HEK293 (cell line): ENCODE results near the gene ZNF674.

Experiments
- CTCF ChIA-PET: fragments of 350-600 bp; formaldehyde crosslinking; extraction: SDS; loops from one replicate; lab custom pipeline; 2021; ENCODE audit warnings: antibody characterized with exemption; lab: Yijun Ruan, JAX
- POLR2A ChIA-PET: fragments of 300-600 bp; formaldehyde crosslinking; extraction: SDS; loops from one replicate; lab custom pipeline; 2020; ENCODE audit warnings: antibody characterized with exemption, inconsistent platforms; lab: Yijun Ruan, JAX
- H3K27ac ChIP-seq: fragments of 200-500 bp; sonication (Bioruptor generic); 2 replicates; pipeline ENCODE4 v1.5.1; 2014; ENCODE audit warnings: low read depth, low read length, control low read depth, inconsistent platforms; ENCODE audit errors: extremely low read depth
- H3K36me3 ChIP-seq, 2 experiments: fragments of 200-500 bp in 1 of 2; sonication (Bioruptor generic) in 1 of 2; 1 replicate in 1 of 2; 2 replicates in 1 of 2; pipeline ENCODE4 v1.5.1; 2014 to 2017; ENCODE audit warnings: inconsistent platforms in 2 of 2, low read length in 2 of 2; ENCODE audit not compliant: control insufficient read depth in 2 of 2, insufficient read depth in 1 of 2
- H3K4me1 ChIP-seq: fragments of 200-500 bp; sonication (Bioruptor generic); 2 replicates; pipeline ENCODE4 v1.5.1; 2014; ENCODE audit warnings: mild to moderate bottlenecking, low read length, inconsistent platforms; ENCODE audit not compliant: control insufficient read depth, insufficient read depth
- H3K4me3 ChIP-seq: 2 replicates; pipeline ENCODE4 v1.5.1; 2011; ENCODE audit warnings: low read depth, mild to moderate bottlenecking, control low read depth, low read length, moderate library complexity
- H3K9me3 ChIP-seq: fragments of 200-500 bp; sonication (Bioruptor generic); 2 replicates; pipeline ENCODE4 v1.5.1; 2014; ENCODE audit warnings: low read depth, low read length, inconsistent platforms; ENCODE audit not compliant: control insufficient read depth, insufficient read depth
- AEBP2 ChIP-seq: fragments of 450-650 bp; formaldehyde crosslinking; IDR thresholded peaks from 2 replicates; pipeline ENCODE4 v1.5.1; 2016; ENCODE audit warnings: missing biosample characterization, missing genetic modification characterization, borderline replicate concordance
- ELK4 ChIP-seq: IDR thresholded peaks from 2 replicates; pipeline ENCODE4 v1.6.1; 2011; ENCODE audit warnings: mild to moderate bottlenecking, low read depth, low read length, borderline replicate concordance
- GLI4 ChIP-seq: fragments of 450-650 bp; formaldehyde crosslinking; IDR thresholded peaks from 2 replicates; pipeline ENCODE4 v1.5.1; 2016; ENCODE audit warnings: missing biosample characterization, missing genetic modification characterization
- HOXD13 ChIP-seq: sonication (generic); formaldehyde crosslinking; IDR thresholded peaks from 2 replicates; pipeline ENCODE4 v1.8.0; 2022; ENCODE audit warnings: missing genetic modification reagents, borderline replicate concordance
- RBAK ChIP-seq: fragments of 450-650 bp; formaldehyde crosslinking; IDR thresholded peaks from 2 replicates; pipeline ENCODE4 v1.5.1; 2016; ENCODE audit warnings: missing biosample characterization, missing genetic modification characterization
- SETDB1 ChIP-seq: IDR thresholded peaks from one replicate; pipeline ENCODE4 v1.6.1; 2017; ENCODE audit warnings: mild to moderate bottlenecking, low read length, moderate library complexity, mixed read lengths; ENCODE audit not compliant: insufficient read length
- TRIM28 ChIP-seq: IDR thresholded peaks from 2 replicates; pipeline ENCODE4 v1.6.1; 2011; ENCODE audit warnings: low read length, control low read depth, borderline replicate concordance
- YY1 ChIP-seq: fragments of 450-650 bp; formaldehyde crosslinking; IDR thresholded peaks from 2 replicates; pipeline ENCODE4 v1.5.1; 2018; ENCODE audit warnings: missing biosample characterization, missing genetic modification characterization
- ZBTB1 ChIP-seq: fragments of 450-650 bp; formaldehyde crosslinking; IDR thresholded peaks from 2 replicates; pipeline ENCODE4 v1.5.1; 2016; ENCODE audit warnings: missing biosample characterization, missing genetic modification characterization
- ZBTB17 ChIP-seq: fragments of 450-650 bp; formaldehyde crosslinking; IDR thresholded peaks from 2 replicates; pipeline ENCODE4 v1.5.1; 2016; ENCODE audit warnings: missing biosample characterization, missing genetic modification characterization
- ZNF140 ChIP-seq: fragments of 450-650 bp; formaldehyde crosslinking; IDR thresholded peaks from 2 replicates; pipeline ENCODE4 v1.5.1; 2016; ENCODE audit warnings: missing biosample characterization, missing genetic modification characterization
- ZNF169 ChIP-seq: fragments of 450-650 bp; formaldehyde crosslinking; IDR thresholded peaks from 2 replicates; pipeline ENCODE4 v1.5.1; 2016; ENCODE audit warnings: missing biosample characterization, missing genetic modification characterization
- ZNF211 ChIP-seq: fragments of 450-650 bp; formaldehyde crosslinking; IDR thresholded peaks from 2 replicates; pipeline ENCODE4 v1.5.1; 2016; ENCODE audit warnings: low read depth, missing biosample characterization, missing genetic modification characterization
- ZNF239 ChIP-seq: fragments of 450-650 bp; formaldehyde crosslinking; IDR thresholded peaks from 2 replicates; pipeline ENCODE4 v1.5.1; 2016; ENCODE audit warnings: missing biosample characterization, missing genetic modification characterization
- ZNF274 ChIP-seq, 2 experiments: fragments of 200-500 bp in 1 of 2; fragments of 450-650 bp in 1 of 2; sonication (Bioruptor generic) in 1 of 2; formaldehyde crosslinking in 1 of 2; IDR thresholded peaks; 2 replicates each; pipeline versions ENCODE4 v1.5.1 to v1.6.1; 2014 to 2016; ENCODE audit warnings: borderline replicate concordance in 1 of 2, inconsistent platforms in 1 of 2, low read length in 1 of 2, missing biosample characterization in 1 of 2, missing genetic modification characterization in 1 of 2
- ZNF311 ChIP-seq: fragments of 450-650 bp; formaldehyde crosslinking; IDR thresholded peaks from 2 replicates; pipeline ENCODE4 v1.5.1; 2017; ENCODE audit warnings: missing biosample characterization, missing genetic modification characterization, borderline replicate concordance
- ZNF391 ChIP-seq: fragments of 450-650 bp; formaldehyde crosslinking; IDR thresholded peaks from 2 replicates; pipeline ENCODE4 v1.5.1; 2016; ENCODE audit warnings: low read depth, missing biosample characterization, missing genetic modification characterization, borderline replicate concordance
- ZNF404 ChIP-seq: fragments of 450-650 bp; formaldehyde crosslinking; IDR thresholded peaks from 2 replicates; pipeline ENCODE4 v1.5.1; 2017; ENCODE audit warnings: missing biosample characterization, missing genetic modification characterization
- ZNF426 ChIP-seq: fragments of 450-650 bp; formaldehyde crosslinking; IDR thresholded peaks from 2 replicates; pipeline ENCODE4 v1.5.1; 2017; ENCODE audit warnings: missing biosample characterization, missing genetic modification characterization, mild to moderate bottlenecking, inconsistent platforms, moderate library complexity
- ZNF513 ChIP-seq: fragments of 450-650 bp; IDR thresholded peaks from 2 replicates; pipeline ENCODE4 v1.5.1; 2018; ENCODE audit warnings: missing biosample characterization, missing genetic modification characterization
- ZNF549 ChIP-seq: fragments of 450-650 bp; IDR thresholded peaks from 2 replicates; pipeline ENCODE4 v1.5.1; 2018; ENCODE audit warnings: missing biosample characterization, missing genetic modification characterization, mild to moderate bottlenecking, inconsistent platforms, moderate library complexity
- ZNF555 ChIP-seq: fragments of 450-650 bp; formaldehyde crosslinking; conservative IDR thresholded peaks from 2 replicates; pipeline ENCODE4 v1.5.1; 2017; ENCODE audit warnings: missing biosample characterization, mild to moderate bottlenecking, missing genetic modification characterization, inconsistent platforms
- ZNF585B ChIP-seq: fragments of 450-650 bp; formaldehyde crosslinking; IDR thresholded peaks from 2 replicates; pipeline ENCODE4 v1.5.1; 2016; ENCODE audit warnings: missing biosample characterization, missing genetic modification characterization
- ZNF610 ChIP-seq: fragments of 450-650 bp; formaldehyde crosslinking; IDR thresholded peaks from 2 replicates; pipeline ENCODE4 v1.5.1; 2016; ENCODE audit warnings: missing biosample characterization, missing genetic modification characterization, borderline replicate concordance
- ZNF645 ChIP-seq: fragments of 450-650 bp; formaldehyde crosslinking; IDR thresholded peaks from 2 replicates; pipeline ENCODE4; 2016; ENCODE audit warnings: missing biosample characterization, missing genetic modification characterization
- ZNF747 ChIP-seq: fragments of 450-650 bp; formaldehyde crosslinking; IDR thresholded peaks from 2 replicates; pipeline ENCODE4 v1.5.1; 2016; ENCODE audit warnings: missing biosample characterization, missing genetic modification characterization

The ZNF674 gene

GRCh38 chrX:46502848-46503247, 42.4 kb downstream of the ZNF674 start:
- Histone ChIP-seq H3K36me3 (peaks cover 0 to 5% of the 10 kb centered on the region in 2 experiments; a peak in 2 of 3 replicates), H3K4me1 (no peaks in the 10 kb centered on the region), H3K9me3 (no peaks in the 10 kb centered on the region; the same call in 1 of the 2 replicates)
- CTCF ChIA-PET = no interaction called here
- TF ChIP-seq ZNF211 (tag by site-specific recombination) (no peak), ZBTB1 (tag by site-specific recombination) (no peak), AEBP2 (tag by site-specific recombination) (no peak), YY1 (tag by site-specific recombination) (no peak), HOXD13 (CRISPR knock-in tag) (no peak), ELK4 (no peak), ZNF426 (tag by site-specific recombination) (no peak), RBAK (tag by site-specific recombination) (no peak), ZNF239 (tag by site-specific recombination) (no peak), GLI4 (tag by site-specific recombination) (no peak), ZNF585B (tag by site-specific recombination) (no peak), ZNF645 (no peak), ZNF513 (tag by site-specific recombination) (no peak), ZNF555 (tag by site-specific recombination) (no peak), ZNF311 (tag by site-specific recombination) (no peak), ZBTB17 (tag by site-specific recombination) (no peak), ZNF391 (tag by site-specific recombination) (no peak), ZNF140 (no peak), ZNF610 (tag by site-specific recombination) (no peak)
- TF ChIP-seq, all 188 proteins: peak for 0
- POLR2A ChIA-PET = no interaction called here
- Histone ChIP-seq H3K27ac (no peak overlapping the region), H3K4me3 (no peak overlapping the region)

- Histone ChIP-seq H3K4me3 (no peak overlapping the region), H3K9me3 (no peaks in the 10 kb centered on the region; the same call in 1 of the 2 replicates), H3K4me1 (no peaks in the 10 kb centered on the region), H3K36me3 (peaks cover 0 to 5% of the 10 kb centered on the region in 2 experiments; a peak in 2 of 3 replicates), H3K27ac (no peak overlapping the region)
- ChIA-PET POLR2A (no interaction called here), CTCF (no interaction called here)
- peak; percentile 27 for TF ChIP-seq ZNF274 (IDR thresholded peaks at IDR 0.05; ENCODE audit: low read length)
- peak; percentile 82 for TF ChIP-seq ZNF274 (tag by site-specific recombination; IDR thresholded peaks at IDR 0.05; ENCODE audit: borderline replicate concordance)
- peak; percentile 98 for TF ChIP-seq SETDB1
- TF ChIP-seq TRIM28 = peak; percentile 93; the same call in 1 of the 2 replicates
- TF ChIP-seq ZNF404 = no peak
- no peak for TF ChIP-seq ZNF549 (tag by site-specific recombination)
- TF ChIP-seq ZNF211 (tag by site-specific recombination) = no peak
- TF ChIP-seq ZNF747 (tag by site-specific recombination) = no peak
- TF ChIP-seq ZNF169 (tag by site-specific recombination) = no peak
These were observed 45.2 kb downstream of the ZNF674 start for GRCh38 chrX:46500054-46500453.
